ENCODE results near the gene TMED7.

DNA sequence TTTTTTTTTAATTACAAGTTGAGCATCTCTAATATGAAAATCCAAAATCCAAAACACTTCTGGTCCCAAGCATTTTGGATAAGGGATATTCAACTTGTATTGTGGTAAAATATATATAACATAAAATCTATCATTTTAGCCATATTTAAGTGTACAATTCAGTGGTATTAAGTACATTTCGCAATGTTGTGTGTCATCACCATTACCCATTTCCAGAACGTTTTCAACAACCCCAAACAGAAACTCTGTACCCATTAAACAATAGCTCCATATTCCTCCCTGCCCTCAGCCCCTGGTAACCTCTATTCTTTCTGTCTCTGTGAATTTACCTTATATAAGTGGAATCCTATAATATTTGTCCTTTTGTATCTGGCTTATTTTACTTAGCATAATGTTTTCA is 48.5 kb downstream of the TMED7 start:
- TF ChIP-seq, protein P1, sequence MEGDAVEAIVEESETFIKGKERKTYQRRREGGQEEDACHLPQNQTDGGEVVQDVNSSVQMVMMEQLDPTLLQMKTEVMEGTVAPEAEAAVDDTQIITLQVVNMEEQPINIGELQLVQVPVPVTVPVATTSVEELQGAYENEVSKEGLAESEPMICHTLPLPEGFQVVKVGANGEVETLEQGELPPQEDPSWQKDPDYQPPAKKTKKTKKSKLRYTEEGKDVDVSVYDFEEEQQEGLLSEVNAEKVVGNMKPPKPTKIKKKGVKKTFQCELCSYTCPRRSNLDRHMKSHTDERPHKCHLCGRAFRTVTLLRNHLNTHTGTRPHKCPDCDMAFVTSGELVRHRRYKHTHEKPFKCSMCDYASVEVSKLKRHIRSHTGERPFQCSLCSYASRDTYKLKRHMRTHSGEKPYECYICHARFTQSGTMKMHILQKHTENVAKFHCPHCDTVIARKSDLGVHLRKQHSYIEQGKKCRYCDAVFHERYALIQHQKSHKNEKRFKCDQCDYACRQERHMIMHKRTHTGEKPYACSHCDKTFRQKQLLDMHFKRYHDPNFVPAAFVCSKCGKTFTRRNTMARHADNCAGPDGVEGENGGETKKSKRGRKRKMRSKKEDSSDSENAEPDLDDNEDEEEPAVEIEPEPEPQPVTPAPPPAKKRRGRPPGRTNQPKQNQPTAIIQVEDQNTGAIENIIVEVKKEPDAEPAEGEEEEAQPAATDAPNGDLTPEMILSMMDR (IDR thresholded peaks at IDR 0.05), result no peak
- TF ChIP-seq POLR2A (IDR thresholded peaks at IDR 0.05), result no peak

Measured in heart left ventricle (tissue), 13 donors.